ENCODE measurements around the gene CHAC2.
"Not testable (repeated sequence)": the region's sequence is repeated elsewhere in the genome, so short reads cannot be mapped to it uniquely, and the experiment has no call there.

Gene CHAC2

DNA sequence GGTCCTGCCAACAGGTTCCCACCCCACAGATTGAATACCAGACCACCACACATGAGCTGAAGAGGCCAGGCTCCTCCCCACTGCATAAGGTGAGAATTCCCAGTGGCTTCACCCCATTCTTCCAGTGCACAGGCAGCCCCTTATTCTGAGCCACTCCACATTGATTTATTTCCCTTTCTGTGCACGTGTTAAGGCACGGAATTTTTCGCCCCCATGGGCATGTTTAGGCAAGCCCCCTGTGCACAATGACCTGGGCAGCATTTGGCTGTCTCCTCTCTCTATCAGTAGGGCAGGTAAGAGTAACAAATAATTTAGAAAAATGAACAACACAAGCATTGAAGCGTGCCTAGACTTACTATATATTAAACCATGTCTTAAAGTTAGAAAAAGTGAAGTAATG is 15.2 kb upstream of the CHAC2 start:
- H3K9ac ChIP-seq (ENCODE audit: low read length): no peak overlapping the region
- H3K36me3 ChIP-seq (replicated peaks; ENCODE audit: low read depth, low read length): peaks cover 12% of the 10 kb centered on the region
- H3K4me2 ChIP-seq (ENCODE audit: low read length): peak overlapping the region; percentile 61
- no peaks in the 10 kb centered on the region for H3K9me3 ChIP-seq (ENCODE audit: insufficient read depth, low read length)
- H3K4me1 ChIP-seq (ENCODE audit: low read length): peaks cover 33% of the 10 kb centered on the region
- TF ChIP-seq, protein P1, sequence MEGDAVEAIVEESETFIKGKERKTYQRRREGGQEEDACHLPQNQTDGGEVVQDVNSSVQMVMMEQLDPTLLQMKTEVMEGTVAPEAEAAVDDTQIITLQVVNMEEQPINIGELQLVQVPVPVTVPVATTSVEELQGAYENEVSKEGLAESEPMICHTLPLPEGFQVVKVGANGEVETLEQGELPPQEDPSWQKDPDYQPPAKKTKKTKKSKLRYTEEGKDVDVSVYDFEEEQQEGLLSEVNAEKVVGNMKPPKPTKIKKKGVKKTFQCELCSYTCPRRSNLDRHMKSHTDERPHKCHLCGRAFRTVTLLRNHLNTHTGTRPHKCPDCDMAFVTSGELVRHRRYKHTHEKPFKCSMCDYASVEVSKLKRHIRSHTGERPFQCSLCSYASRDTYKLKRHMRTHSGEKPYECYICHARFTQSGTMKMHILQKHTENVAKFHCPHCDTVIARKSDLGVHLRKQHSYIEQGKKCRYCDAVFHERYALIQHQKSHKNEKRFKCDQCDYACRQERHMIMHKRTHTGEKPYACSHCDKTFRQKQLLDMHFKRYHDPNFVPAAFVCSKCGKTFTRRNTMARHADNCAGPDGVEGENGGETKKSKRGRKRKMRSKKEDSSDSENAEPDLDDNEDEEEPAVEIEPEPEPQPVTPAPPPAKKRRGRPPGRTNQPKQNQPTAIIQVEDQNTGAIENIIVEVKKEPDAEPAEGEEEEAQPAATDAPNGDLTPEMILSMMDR (IDR thresholded peaks at IDR 0.05; ENCODE audit: low read depth, low read length): no peak
- TF ChIP-seq EZH2phosphoT487 (IDR thresholded peaks at IDR 0.05; ENCODE audit: low read depth): no peak
- H3K79me2 ChIP-seq (ENCODE audit: low read length): 0 out of 2 replicates have a peak, but pooled peaks cover 8% of the 10 kb centered on the region
- H3K27me3 ChIP-seq (ENCODE audit: low read depth, low read length): no peaks in the 10 kb centered on the region
- no peaks in the 10 kb centered on the region for H4K20me1 ChIP-seq (ENCODE audit: insufficient read depth, low read length)
- 0 out of 2 replicates have a peak overlapping the region, but pooled peaks have one; percentile 11 for H3K4me3 ChIP-seq (ENCODE audit: low read length)
- no peak overlapping the region for H3K27ac ChIP-seq (ENCODE audit: low read length)
- no peak overlapping the region for H2AFZ ChIP-seq (ENCODE audit: low read depth, low read length)

DNA sequence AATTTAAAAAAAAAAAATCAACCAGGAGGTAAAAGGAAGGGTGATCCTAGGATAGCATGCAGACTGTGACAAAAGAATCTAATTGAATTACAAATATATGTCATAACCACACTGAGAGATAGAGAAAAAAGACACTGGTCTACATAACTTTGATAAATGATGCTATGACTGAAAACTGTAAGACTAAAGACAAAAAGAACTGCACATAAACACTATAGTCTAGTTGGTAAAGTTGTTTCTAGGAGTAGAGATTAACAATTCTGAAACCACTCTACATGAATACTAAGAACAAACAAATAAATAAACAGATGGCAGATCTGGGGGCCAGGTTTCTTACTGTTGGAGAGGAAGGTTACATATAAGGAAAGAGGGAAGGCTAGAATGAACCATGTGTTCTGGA is 14.6 kb upstream of the CHAC2 start:
- TF ChIP-seq, protein P1 (IDR thresholded peaks at IDR 0.05; ENCODE audit: low read depth, low read length): no peak
- no peak for TF ChIP-seq EZH2phosphoT487 (IDR thresholded peaks at IDR 0.05; ENCODE audit: low read depth)
- Histone ChIP-seq H3K27ac (ENCODE audit: low read length) (no peak overlapping the region), H3K4me1 (ENCODE audit: low read length) (peaks cover 33% of the 10 kb centered on the region), H3K9me3 (ENCODE audit: insufficient read depth, low read length) (no peaks in the 10 kb centered on the region), H3K4me3 (ENCODE audit: low read length) (no peak overlapping the region), H3K9ac (ENCODE audit: low read length) (no peak overlapping the region), H3K79me2 (ENCODE audit: low read length) (0 out of 2 replicates have a peak, but pooled peaks cover 8% of the 10 kb centered on the region), H3K27me3 (ENCODE audit: low read depth, low read length) (no peaks in the 10 kb centered on the region), H4K20me1 (ENCODE audit: insufficient read depth, low read length) (no peaks in the 10 kb centered on the region), H2AFZ (ENCODE audit: low read depth, low read length) (no peak overlapping the region), H3K4me2 (ENCODE audit: low read length) (no peak overlapping the region), H3K36me3 (replicated peaks; ENCODE audit: low read depth, low read length) (peaks cover 9% of the 10 kb centered on the region)

DNA sequence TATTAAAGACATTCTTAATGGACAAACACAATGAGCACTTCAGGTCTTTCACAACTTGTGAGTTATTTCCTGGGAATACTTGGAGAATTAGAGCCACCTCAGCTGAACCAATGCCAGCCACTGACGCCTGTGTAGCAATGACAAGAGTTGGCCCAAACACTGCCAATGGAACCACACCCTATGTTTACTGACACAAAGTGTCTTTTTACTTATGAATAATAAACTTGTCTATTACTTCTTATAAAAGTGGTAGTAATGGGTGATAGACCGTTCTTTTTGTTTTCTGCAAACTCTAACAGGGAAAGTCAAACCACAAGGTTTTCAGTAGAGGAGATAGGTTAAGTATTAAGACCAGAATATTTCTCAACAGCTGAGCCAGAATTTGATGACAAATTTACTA is 12.5 kb upstream of the CHAC2 start:
- 0 out of 2 replicates have a peak, but pooled peaks cover 8% of the 10 kb centered on the region for H3K79me2 ChIP-seq (ENCODE audit: low read length)
- H3K9ac ChIP-seq (ENCODE audit: low read length): no peak overlapping the region
- TF ChIP-seq, protein P1 (IDR thresholded peaks at IDR 0.05; ENCODE audit: low read depth, low read length): no peak
- no peak for TF ChIP-seq EZH2phosphoT487 (IDR thresholded peaks at IDR 0.05; ENCODE audit: low read depth)
- H2AFZ ChIP-seq (ENCODE audit: low read depth, low read length): no peak overlapping the region
- peaks cover 6% of the 10 kb centered on the region for H3K36me3 ChIP-seq (replicated peaks; ENCODE audit: low read depth, low read length)
- no peak overlapping the region for H3K4me2 ChIP-seq (ENCODE audit: low read length)
- no peak overlapping the region for H3K27ac ChIP-seq (ENCODE audit: low read length)
- H3K4me3 ChIP-seq (ENCODE audit: low read length): no peak overlapping the region
- H3K4me1 ChIP-seq (ENCODE audit: low read length): peaks cover 31% of the 10 kb centered on the region
- H3K27me3 ChIP-seq (ENCODE audit: low read depth, low read length): no peaks in the 10 kb centered on the region
- H4K20me1 ChIP-seq (ENCODE audit: insufficient read depth, low read length): no peaks in the 10 kb centered on the region
- H3K9me3 ChIP-seq (ENCODE audit: insufficient read depth, low read length): no peaks in the 10 kb centered on the region

DNA sequence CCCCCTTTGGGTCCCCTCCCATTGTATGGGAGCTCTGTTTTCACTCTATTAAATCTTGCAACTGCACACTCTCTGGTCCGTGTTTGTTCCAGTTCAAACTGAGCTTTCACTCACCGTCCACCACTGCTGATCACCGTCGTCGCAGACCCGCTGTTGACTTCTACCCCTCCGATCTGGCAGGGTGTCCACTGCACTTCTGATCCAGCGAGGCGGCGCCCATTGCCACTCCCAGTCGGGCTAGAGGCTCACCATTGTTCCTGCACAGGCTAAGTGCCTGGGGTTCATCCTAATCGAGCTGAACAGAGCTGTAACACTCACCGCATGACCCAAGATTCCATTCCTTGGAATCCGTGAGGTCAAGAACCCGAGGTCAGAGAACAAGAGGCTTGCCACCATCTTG is 11.0 kb upstream of the CHAC2 start:
- no peak overlapping the region for H3K27ac ChIP-seq (ENCODE audit: low read length)
- H2AFZ ChIP-seq (ENCODE audit: low read depth, low read length): no peak overlapping the region
- no peak overlapping the region for H3K9ac ChIP-seq (ENCODE audit: low read length)
- no peaks in the 10 kb centered on the region for H4K20me1 ChIP-seq (ENCODE audit: insufficient read depth, low read length)
- no peaks in the 10 kb centered on the region for H3K27me3 ChIP-seq (ENCODE audit: low read depth, low read length)
- peaks cover 6% of the 10 kb centered on the region for H3K36me3 ChIP-seq (replicated peaks; ENCODE audit: low read depth, low read length)
- H3K4me3 ChIP-seq (ENCODE audit: low read length): no peak overlapping the region
- no peak overlapping the region for H3K4me2 ChIP-seq (ENCODE audit: low read length)
- H3K4me1 ChIP-seq (ENCODE audit: low read length): peaks cover 16% of the 10 kb centered on the region
- no peaks in the 10 kb centered on the region for H3K9me3 ChIP-seq (ENCODE audit: insufficient read depth, low read length)
- 0 out of 2 replicates have a peak, but pooled peaks cover 4% of the 10 kb centered on the region for H3K79me2 ChIP-seq (ENCODE audit: low read length)
- TF ChIP-seq EZH2phosphoT487 (IDR thresholded peaks at IDR 0.05; ENCODE audit: low read depth): no peak
- TF ChIP-seq, protein P1 (IDR thresholded peaks at IDR 0.05; ENCODE audit: low read depth, low read length): no peak

DNA sequence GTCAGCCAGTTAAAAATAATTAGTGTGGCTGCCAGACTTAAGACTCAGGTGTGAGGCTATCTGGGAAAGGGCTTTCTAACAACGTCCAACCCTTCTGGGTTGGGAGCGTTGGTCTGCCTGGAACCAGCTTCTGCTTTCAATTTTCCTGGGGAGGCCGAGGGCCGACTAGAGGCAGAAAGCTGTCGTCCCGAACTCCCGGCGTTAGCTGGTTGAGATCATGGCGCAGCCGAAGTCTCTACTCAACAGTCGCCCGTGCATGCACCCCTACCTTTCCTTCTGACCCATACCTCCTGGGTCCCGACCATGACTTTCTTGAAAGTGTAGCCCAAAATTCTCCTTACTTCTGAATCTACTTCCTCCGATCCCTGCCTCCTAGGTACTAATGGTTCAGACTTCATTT is 10.4 kb upstream of the CHAC2 start:
- not testable (repeated sequence) for H3K36me3 ChIP-seq (replicated peaks; ENCODE audit: low read depth, low read length); H2AFZ ChIP-seq (ENCODE audit: low read depth, low read length); H3K4me3 ChIP-seq (ENCODE audit: low read length); H3K9ac ChIP-seq (ENCODE audit: low read length); H3K4me2 ChIP-seq (ENCODE audit: low read length); H3K9me3 ChIP-seq (ENCODE audit: insufficient read depth, low read length); H3K27ac ChIP-seq (ENCODE audit: low read length); H3K4me1 ChIP-seq (ENCODE audit: low read length); H3K79me2 ChIP-seq (ENCODE audit: low read length); H3K27me3 ChIP-seq (ENCODE audit: low read depth, low read length); H4K20me1 ChIP-seq (ENCODE audit: insufficient read depth, low read length)

All from OCI-LY3 (cell line).